K562 (cell line): ENCODE results near the gene FAM43B. TPM values are rescaled to one million over a fixed set of nuclear protein-coding genes. Genes with fewer than 3 reads are reported as not detected.

Experiments
- ATAC-seq: fragments of 200-7000 bp; cut with Tn5 transposase; 3 replicates; pipeline ENCODE4 v1.9.1; 2020; ENCODE audit warnings: moderate library complexity
- BruUV-seq: library from RNA; stranded (reverse); fragments of 400-500 nt; replicated peaks from 2 replicates; lab custom pipeline; 2021; lab: Mats Ljungman, UMichigan
- CTCF ChIA-PET: fragments of 300-600 bp; formaldehyde crosslinking; extraction: SDS; loops from one replicate; lab custom pipeline; 2021; ENCODE audit warnings: low intra/inter-chr PET ratio; lab: Yijun Ruan, JAX
- POLR2A ChIA-PET: fragments of 300-600, 350-650 bp; sonication (Branson Sonifier 250); formaldehyde crosslinking; extraction: SDS; loops from one replicate; lab custom pipeline; 2021; ENCODE audit warnings: antibody characterized with exemption, inconsistent platforms; lab: Yijun Ruan, JAX
- DNase-seq, 4 experiments: peaks; one replicate each; pipeline versions ENCODE4 v3.0.0 to v3.0.0-alpha.2; 2011 to 2018; ENCODE audit warnings: low spot score in 3 of 4, mixed read lengths in 3 of 4; ENCODE audit errors: extremely low read depth in 1 of 4
- FAIRE-seq: peaks from 2 replicates; lab custom pipeline; 2011; peaks lifted over from hg19 to GRCh38; lab: Jason Lieb, UNC
- H2AFZ ChIP-seq: 2 replicates; pipeline ENCODE4 v1.6.0; 2011; ENCODE audit warnings: low read depth, low read length, control low read depth, inconsistent platforms
- H3K27ac ChIP-seq: fragments of 200-600 bp; 3 replicates; pipeline ENCODE4 v1.8.0; 2011; ENCODE audit warnings: low read depth, mild to moderate bottlenecking, control low read depth, inconsistent platforms, low read length, moderate library complexity, mixed read lengths; ENCODE audit errors: extremely low read depth
- H3K27me3 ChIP-seq, 2 experiments: fragments of 300-600 bp in 1 of 2; 2 replicates in 1 of 2; 3 replicates in 1 of 2; pipeline versions ENCODE4 v1.6.0 to v1.8.0; 2011; ENCODE audit warnings: inconsistent platforms in 2 of 2, low read length in 2 of 2, mild to moderate bottlenecking in 1 of 2, mixed read lengths in 1 of 2, moderate library complexity in 1 of 2; ENCODE audit not compliant: control insufficient read depth in 2 of 2, insufficient read depth in 2 of 2
- H3K36me3 ChIP-seq: fragments of 300-600 bp; 3 replicates; pipeline ENCODE4 v1.8.0; 2011; ENCODE audit warnings: mild to moderate bottlenecking, low read length, inconsistent platforms; ENCODE audit not compliant: control insufficient read depth, insufficient read depth
- H3K4me1 ChIP-seq, 2 experiments: fragments of 200-600 bp in 1 of 2; replicated peaks in 1 of 2; 2 replicates in 1 of 2; 3 replicates in 1 of 2; pipeline versions ENCODE4 v1.5.1 to v1.8.0; 2011; ENCODE audit warnings: inconsistent platforms in 2 of 2, low read length in 2 of 2, mild to moderate bottlenecking in 1 of 2, mixed read lengths in 1 of 2, moderate library complexity in 1 of 2; ENCODE audit not compliant: control insufficient read depth in 2 of 2, insufficient read depth in 2 of 2
- H3K4me2 ChIP-seq: 2 replicates; pipeline ENCODE4 v1.6.1; 2011; ENCODE audit warnings: low read length, control low read depth, inconsistent platforms, mixed read lengths; ENCODE audit not compliant: insufficient read depth
- H3K4me3 ChIP-seq: fragments of 200-600 bp; sonication (generic), shearing (Covaris generic); 2 replicates; pipeline ENCODE4 v1.5.1; 2016; ENCODE audit warnings: control low read depth, inconsistent platforms
- H3K79me2 ChIP-seq: fragments of 200-600 bp; 3 replicates; pipeline ENCODE4 v1.8.0; 2011; ENCODE audit warnings: low read length, inconsistent platforms; ENCODE audit not compliant: control insufficient read depth, insufficient read depth
- H3K9ac ChIP-seq, 2 experiments: 2 replicates each; pipeline versions ENCODE4 v1.6.0 to v1.6.1; 2011; ENCODE audit warnings: low read depth in 2 of 2, low read length in 2 of 2, control low read depth in 1 of 2, inconsistent platforms in 1 of 2, mild to moderate bottlenecking in 1 of 2, mixed read lengths in 1 of 2; ENCODE audit not compliant: insufficient read depth in 1 of 2
- H3K9me1 ChIP-seq: one replicate; pipeline ENCODE4 v1.6.0; 2011; ENCODE audit warnings: inconsistent platforms, mild to moderate bottlenecking, low read length, moderate library complexity; ENCODE audit not compliant: control insufficient read depth, insufficient read depth
- H3K9me3 ChIP-seq: replicated peaks from 2 replicates; pipeline ENCODE4 v1.5.1; 2011; ENCODE audit warnings: low read depth, low read length, inconsistent platforms; ENCODE audit not compliant: control insufficient read depth, insufficient read depth
- H4K20me1 ChIP-seq: replicated peaks from 2 replicates; pipeline ENCODE4 v1.6.1; 2011; ENCODE audit warnings: low read length, inconsistent platforms, mixed read lengths; ENCODE audit not compliant: control insufficient read depth, insufficient read depth
- FOXA3 ChIP-seq, 2 experiments: fragments of 450-650 bp in 1 of 2; sonication (generic) in 1 of 2; formaldehyde crosslinking; IDR thresholded peaks in 1 of 2; conservative IDR thresholded peaks in 1 of 2; 2 replicates each; pipeline versions ENCODE4 v1.4.0 to v1.8.0; 2020 to 2022; ENCODE audit warnings: mild to moderate bottlenecking in 2 of 2, missing genetic modification reagents in 1 of 2
- GTF2A2 ChIP-seq: IDR thresholded peaks from 2 replicates; pipeline ENCODE4 v1.6.1; 2016; ENCODE audit warnings: mild to moderate bottlenecking, missing genetic modification characterization, missing compliant biosample characterization
- HMGN3 ChIP-seq: IDR thresholded peaks from 2 replicates; pipeline ENCODE4 v1.6.1; 2011; ENCODE audit warnings: borderline replicate concordance, low read depth, mild to moderate bottlenecking, mixed read lengths, low read length; ENCODE audit not compliant: insufficient read length; ENCODE audit errors: extremely low read depth
- KDM5B ChIP-seq: fragments of 200-600 bp; sonication (generic); IDR thresholded peaks from 2 replicates; pipeline ENCODE4 v1.6.1; 2012; ENCODE audit warnings: low read depth, mild to moderate bottlenecking, moderate library complexity, low read length, control low read depth, inconsistent platforms; ENCODE audit not compliant: insufficient replicate concordance
- ZBTB9 ChIP-seq: fragments of 450-650 bp; formaldehyde crosslinking; IDR thresholded peaks from 2 replicates; pipeline ENCODE4 v1.4.0; 2020; ENCODE audit warnings: mild to moderate bottlenecking, moderate library complexity
- ZNF512 ChIP-seq: IDR thresholded peaks from 2 replicates; pipeline ENCODE4 v1.6.1; 2016; ENCODE audit warnings: missing genetic modification characterization, missing compliant biosample characterization
- ZNF584 ChIP-seq: fragments of 200-800 bp; sonication (Bioruptor generic); IDR thresholded peaks from 2 replicates; pipeline ENCODE4 v1.6.1; 2016; ENCODE audit warnings: low read depth, mild to moderate bottlenecking, missing genetic modification characterization, missing compliant biosample characterization
- WGBS: fragments of 100-300 bp; shearing (Covaris generic); methylation state at CpG from one replicate; pipeline ENCODE4 v1.1.6; 2016; ENCODE audit warnings: low coverage, mixed read lengths; ENCODE audit not compliant: insufficient coverage; ENCODE audit errors: missing lambda C conversion rate; 5-methylcytosine and 5-hydroxymethylcytosine counted together
- in situ Hi-C: fragments of 300-500 bp; cut with MboI; formaldehyde crosslinking; loops from 4 replicates; pipeline ENCODE4 v1.15.0; 2018; ENCODE audit warnings: inconsistent platforms, mixed read lengths
- intact Hi-C: fragments of 100-400 bp; cut with micrococcal nuclease; formaldehyde crosslinking; loops from 2 replicates; pipeline ENCODE4 v1.14.2; 2022
- polyA plus RNA-seq, 8 experiments: library from polyadenylated mRNA; depleted of rRNA in 4 of 8; stranded (reverse) in 5 of 8; unstranded in 3 of 8; fragments of >200 nt; fragmentation: Nextera tagmentation in 2 of 8; fragmentation: Illumina TruSeq in 1 of 8; extraction: Ambion mirVana in 2 of 8; extraction: Trizol in 1 of 8; gene quantifications; 2 replicates each; pipeline versions ENCODE4 v1.2.1 to v1.2.3, GENCODE V29; 2011 to 2014; ENCODE audit warnings: inconsistent platforms in 1 of 8, missing spikeins in 1 of 8
- total RNA-seq, 7 experiments: library from RNA; depleted of rRNA in 6 of 7; stranded (reverse); fragments of >200 nt in 6 of 7; fragmentation: Illumina TruSeq in 2 of 7; extraction: Trizol in 2 of 7; gene quantifications; 2 replicates each; pipeline versions ENCODE4 v1.2.1 to v1.2.3, GENCODE V29; 2011 to 2021; ENCODE audit warnings: low replicate concordance in 1 of 7

FAM43B gene
- total and polyA plus RNA-seq, 9 of the 15 experiments (the other 6 are each of a cell fraction or from before 2014, with no cell fraction given), result not detected

- 88% methylated on average over 1 of the region's 1 CpG for WGBS
Observed at GRCh38 chr1:20505488-20505887, 46.9 kb upstream of the FAM43B start.

More at GRCh38 chr1:20505488-20505887, 46.9 kb upstream of the FAM43B start:
- BruUV-seq, result no TSS peak
- Histone ChIP-seq H3K4me2 (no peak overlapping the region), H3K36me3 (peaks cover 50% of the 10 kb centered on the region), H3K4me3 (no peak overlapping the region), H3K27ac (no peak overlapping the region), H3K27me3 (peaks cover 0 to 3% of the 10 kb centered on the region in 2 experiments; a peak in 1 of 5 replicates), H4K20me1 (no peaks in the 10 kb centered on the region; the same call in 1 of the 2 replicates), H3K4me1 (peaks cover 3 to 11% of the 10 kb centered on the region in 2 experiments; a peak in 3 of 5 replicates), H3K9me3 (peaks cover 7% of the 10 kb centered on the region; the same call in 1 of the 2 replicates), H3K9ac (no peak overlapping the region), H3K9me1 (no peaks in the 10 kb centered on the region), H2AFZ (no peak overlapping the region), H3K79me2 (peaks cover 40% of the 10 kb centered on the region)
- POLR2A ChIA-PET, result interaction anchor here (0.7 kb wide), 1 partner anchor 14 kb away, joined by 3 read pairs; no protein-coding TSS in a partner anchor
- DNase-seq, result no peak
- intact Hi-C loops, result no loop called here
- in situ Hi-C loops, result no loop called here
- no peak for ATAC-seq
- CTCF ChIA-PET, result no interaction called here
- TF ChIP-seq ZNF584 (CRISPR knock-in tag), result no peak
- TF ChIP-seq FOXA3 (CRISPR knock-in tag; conservative IDR thresholded peaks at IDR 0.05 in 1 of 2, IDR thresholded peaks at IDR 0.05 in 1 of 2), result no peak
- TF ChIP-seq HMGN3, result no peak
- TF ChIP-seq ZNF512 (tag), result peak; percentile 85
- TF ChIP-seq KDM5B, result no peak
- TF ChIP-seq GTF2A2 (tag), result no peak
- no peak for TF ChIP-seq ZBTB9
- FAIRE-seq, result no peak
